H1 (cell line): Measurements from ENCODE around the gene MAPT. TPM values are rescaled to one million over a fixed set of nuclear protein-coding genes. Genes with fewer than 3 reads are reported as not detected.

Experiments used
- CTCF ChIA-PET: fragments of 300-600 bp; sonication (Branson Sonifier 250); formaldehyde crosslinking; loops from one replicate; lab custom pipeline; 2021; ENCODE audit not compliant: partially characterized antibody; lab: Charles Lee
- POLR2A ChIA-PET: fragments of 300-600 bp; sonication (Branson Sonifier 250); formaldehyde crosslinking; loops from one replicate; lab custom pipeline; 2021; ENCODE audit warnings: inconsistent platforms; ENCODE audit not compliant: partially characterized antibody; lab: Charles Lee
- DNase-seq, 2 experiments: peaks; one replicate each; pipeline versions ENCODE4 v3.0.0 to v3.0.0-alpha.2; 2010 to 2022; ENCODE audit warnings: low spot score in 2 of 2, low read depth in 1 of 2, mixed read lengths in 1 of 2
- FAIRE-seq: peaks from 2 replicates; lab custom pipeline; 2011; peaks lifted over from hg19 to GRCh38; lab: Jason Lieb, UNC
- H2AFZ ChIP-seq: 2 replicates; pipeline ENCODE4 v1.8.1; 2012; ENCODE audit warnings: low read length, inconsistent platforms
- H2AK5ac ChIP-seq: 2 replicates; pipeline ENCODE4 v1.6.1; 2013; ENCODE audit warnings: low read depth, low read length
- H2BK120ac ChIP-seq: replicated peaks from 2 replicates; pipeline ENCODE3; 2013; ENCODE audit warnings: low read depth, low read length, inconsistent platforms
- H2BK12ac ChIP-seq: 2 replicates; pipeline ENCODE4 v1.6.1; 2013; ENCODE audit warnings: low read depth, low read length
- H2BK15ac ChIP-seq: 2 replicates; pipeline ENCODE4 v1.6.1; 2013; ENCODE audit warnings: low read length
- H2BK20ac ChIP-seq: 2 replicates; pipeline ENCODE4 v1.6.1; 2013; ENCODE audit warnings: low read length
- H2BK5ac ChIP-seq: 2 replicates; pipeline ENCODE4 v1.6.1; 2013; ENCODE audit warnings: low read depth, low read length
- H3K14ac ChIP-seq: 2 replicates; pipeline ENCODE4 v1.6.1; 2013; ENCODE audit warnings: inconsistent platforms; ENCODE audit not compliant: insufficient read length
- H3K18ac ChIP-seq: 2 replicates; pipeline ENCODE4 v1.6.1; 2013; ENCODE audit warnings: low read length; ENCODE audit errors: extremely low read depth
- H3K23ac ChIP-seq: 2 replicates; pipeline ENCODE4 v1.6.1; 2013; ENCODE audit warnings: inconsistent platforms; ENCODE audit not compliant: insufficient read length
- H3K23me2 ChIP-seq: 2 replicates; pipeline ENCODE4 v1.6.1; 2013; ENCODE audit warnings: low read depth, low read length
- H3K27ac ChIP-seq: 2 replicates; pipeline ENCODE4 v1.6.1; 2011; ENCODE audit warnings: low read depth, low read length, inconsistent platforms
- H3K27me3 ChIP-seq, 4 experiments: replicated peaks in 1 of 4; 1 replicate in 1 of 4; 2 replicates in 3 of 4; pipeline versions ENCODE4 v1.6.1 to v1.8.1; 2011 to 2013; ENCODE audit warnings: low read length in 3 of 4, mild to moderate bottlenecking in 3 of 4, inconsistent platforms in 2 of 4, mixed read lengths in 2 of 4, moderate library complexity in 1 of 4; ENCODE audit not compliant: control insufficient read depth in 3 of 4, insufficient read depth in 3 of 4; ENCODE audit errors: extremely low read depth in 1 of 4
- H3K36me3 ChIP-seq, 4 experiments: 2 replicates each; pipeline versions ENCODE4 v1.6.1 to v1.8.1; 2011 to 2013; ENCODE audit warnings: mild to moderate bottlenecking in 4 of 4, low read length in 3 of 4, moderate library complexity in 2 of 4, control low read depth in 1 of 4, inconsistent platforms in 1 of 4; ENCODE audit not compliant: insufficient read depth in 4 of 4, control insufficient read depth in 2 of 4
- H3K4ac ChIP-seq: replicated peaks from 2 replicates; pipeline ENCODE3; 2013; ENCODE audit warnings: low read length, low read depth, mixed read lengths, inconsistent platforms; ENCODE audit not compliant: insufficient read length
- H3K4me1 ChIP-seq, 4 experiments: replicated peaks in 1 of 4; 1 replicate in 1 of 4; 2 replicates in 3 of 4; pipeline versions ENCODE4 v1.6.1 to v1.8.1; 2011 to 2013; ENCODE audit warnings: low read length in 3 of 4, inconsistent platforms in 2 of 4, mixed read lengths in 1 of 4; ENCODE audit not compliant: insufficient read depth in 4 of 4, control insufficient read depth in 3 of 4
- H3K4me2 ChIP-seq, 2 experiments: 2 replicates each; pipeline versions ENCODE4 v1.6.1 to v1.8.1; 2011 to 2013; ENCODE audit warnings: low read depth in 2 of 2, low read length in 2 of 2, control low read depth in 1 of 2, inconsistent platforms in 1 of 2, mild to moderate bottlenecking in 1 of 2; ENCODE audit not compliant: insufficient read depth in 1 of 2
- H3K4me3 ChIP-seq, 4 experiments: fragments of 200-600, 300-600 bp in 1 of 4; sonication (generic), shearing (Covaris generic), sonication (Bioruptor Twin) in 1 of 4; 2 replicates each; pipeline versions ENCODE4 v1.5.1 to v1.8.1; 2011 to 2016; ENCODE audit warnings: low read length in 4 of 4, low read depth in 3 of 4, control low read depth in 2 of 4, inconsistent platforms in 2 of 4, mild to moderate bottlenecking in 2 of 4, mixed read lengths in 1 of 4, moderate library complexity in 1 of 4; ENCODE audit not compliant: insufficient read depth in 2 of 4; ENCODE audit errors: extremely low read depth in 1 of 4
- H3K56ac ChIP-seq: replicated peaks from 2 replicates; pipeline ENCODE3; 2013; ENCODE audit warnings: low read depth, mild to moderate bottlenecking, mixed read lengths, low read length, inconsistent platforms; ENCODE audit not compliant: insufficient read length
- H3K79me1 ChIP-seq: 2 replicates; pipeline ENCODE4 v1.6.1; 2013; ENCODE audit warnings: low read depth, low read length, control low read depth
- H3K79me2 ChIP-seq, 2 experiments: 2 replicates each; pipeline versions ENCODE4 v1.6.1 to v1.8.1; 2012 to 2013; ENCODE audit warnings: low read length in 2 of 2, mild to moderate bottlenecking in 2 of 2, inconsistent platforms in 1 of 2; ENCODE audit not compliant: insufficient read depth in 2 of 2, control insufficient read depth in 1 of 2
- H3K9ac ChIP-seq, 4 experiments: replicated peaks in 1 of 4; 1 replicate in 1 of 4; 2 replicates in 3 of 4; pipeline versions ENCODE4 v1.6.1 to v1.8.1; 2011 to 2013; ENCODE audit warnings: low read depth in 3 of 4, low read length in 3 of 4, control low read depth in 2 of 4, mild to moderate bottlenecking in 2 of 4, moderate library complexity in 2 of 4, inconsistent platforms in 1 of 4; ENCODE audit errors: extremely low read depth in 1 of 4
- H3K9me3 ChIP-seq, 2 experiments: 2 replicates each; pipeline versions ENCODE4 v1.6.1 to v1.8.1; 2012 to 2013; ENCODE audit warnings: mild to moderate bottlenecking in 2 of 2, moderate library complexity in 2 of 2, control low read depth in 1 of 2, inconsistent platforms in 1 of 2, low read depth in 1 of 2, low read length in 1 of 2, mixed read lengths in 1 of 2; ENCODE audit not compliant: insufficient read depth in 2 of 2
- H4K20me1 ChIP-seq, 2 experiments: replicated peaks in 1 of 2; 2 replicates each; pipeline versions ENCODE3 to v1.8.1; 2011 to 2013; ENCODE audit warnings: inconsistent platforms in 2 of 2, low read length in 2 of 2, mild to moderate bottlenecking in 1 of 2; ENCODE audit not compliant: insufficient read depth in 2 of 2, control insufficient read depth in 1 of 2
- H4K5ac ChIP-seq: 2 replicates; pipeline ENCODE4 v1.6.1; 2013; ENCODE audit warnings: low read length, low read depth, mixed read lengths, inconsistent platforms; ENCODE audit not compliant: insufficient read length
- H4K8ac ChIP-seq: 2 replicates; pipeline ENCODE4 v1.8.0; 2013; ENCODE audit warnings: mild to moderate bottlenecking, moderate library complexity, low read length, inconsistent platforms; ENCODE audit not compliant: insufficient read depth; ENCODE audit errors: extremely low read depth
- H4K91ac ChIP-seq: replicated peaks from 2 replicates; pipeline ENCODE3; 2013; ENCODE audit warnings: low read length, mixed read lengths, inconsistent platforms; ENCODE audit not compliant: insufficient read length
- ASH2L ChIP-seq: fragments of 200-600, 300-600 bp; sonication (generic); IDR thresholded peaks from one replicate; pipeline ENCODE4 v1.7.1; 2017; ENCODE audit warnings: low read length
- BACH1 ChIP-seq: IDR thresholded peaks from 2 replicates; pipeline ENCODE4 v1.6.1; 2012; ENCODE audit warnings: low read length, improper control_type of control experiment
- JUN ChIP-seq: IDR thresholded peaks from 2 replicates; pipeline ENCODE4 v1.6.1; 2011; ENCODE audit warnings: low read depth, mild to moderate bottlenecking, improper control_type of control experiment, low read length
- NANOG ChIP-seq: IDR thresholded peaks from 2 replicates; pipeline ENCODE4 v1.6.1; 2011; ENCODE audit warnings: low read length, low read depth, mild to moderate bottlenecking, inconsistent platforms; ENCODE audit not compliant: insufficient read depth, poor library complexity, severe bottlenecking
- POLR2A ChIP-seq, 2 experiments: IDR thresholded peaks; 1 replicate in 1 of 2; 2 replicates in 1 of 2; pipeline ENCODE4 v1.6.1; 2011; ENCODE audit warnings: low read depth in 2 of 2, low read length in 2 of 2, mild to moderate bottlenecking in 2 of 2; ENCODE audit errors: control extremely low read depth in 1 of 2
- SP1 ChIP-seq: IDR thresholded peaks from 2 replicates; pipeline ENCODE4 v1.6.1; 2011; ENCODE audit warnings: low read depth, low read length
- SP2 ChIP-seq: IDR thresholded peaks from 2 replicates; pipeline ENCODE4 v1.6.1; 2012; ENCODE audit warnings: mild to moderate bottlenecking, low read length, inconsistent platforms
- SUZ12 ChIP-seq: fragments of 200-600 bp; sonication (generic); IDR thresholded peaks from 2 replicates; pipeline ENCODE4 v1.6.1; 2012; ENCODE audit warnings: mild to moderate bottlenecking, inconsistent platforms, low read length, moderate library complexity, mixed read lengths
- TBP ChIP-seq: IDR thresholded peaks from 2 replicates; pipeline ENCODE4 v1.6.1; 2011; ENCODE audit warnings: low read depth, low read length, improper control_type of control experiment
- WGBS, 2 experiments: shearing (Covaris generic) in 1 of 2; methylation state at CpG; one replicate each; pipeline versions ENCODE4 v1.1.6 to v1.1.7; 2013 to 2015; ENCODE audit warnings: low lambda C conversion rate in 2 of 2, mixed read lengths in 2 of 2, inconsistent platforms in 1 of 2, low coverage in 1 of 2, missing lambda C conversion rate in 1 of 2; ENCODE audit not compliant: insufficient replicate concordance in 2 of 2, insufficient coverage in 1 of 2, insufficient read length in 1 of 2; ENCODE audit errors: extremely low coverage in 1 of 2, missing lambda C conversion rate in 1 of 2; 5-methylcytosine and 5-hydroxymethylcytosine counted together
- polyA plus RNA-seq, 7 experiments: library from polyadenylated mRNA; depleted of rRNA in 3 of 7; stranded (reverse) in 5 of 7; unstranded in 2 of 7; fragments of >200 nt in 5 of 7; fragments of 200-250 nt in 2 of 7; gene quantifications; 1 replicate in 5 of 7; 2 replicates in 1 of 7; 4 replicates in 1 of 7; pipeline versions ENCODE4 v1.2.1 to v1.2.3, GENCODE V29; 2011 to 2013; ENCODE audit warnings: missing spikeins in 2 of 7, mixed read lengths in 2 of 7
- total RNA-seq: library from RNA; stranded (reverse); fragmentation: NEBNext Ultra II Directional; extraction: Animal tissue kit (Norgen Biotek cat#: 25700); gene quantifications from 2 replicates; pipeline ENCODE4 v1.2.1, GENCODE V29; 2021
- TF ChIP-seq, protein P1 (sequence below), 3 experiments: IDR thresholded peaks; 1 replicate in 2 of 3; 2 replicates in 1 of 3; pipeline versions ENCODE4 v1.5.1 to v1.6.1; 2011; ENCODE audit warnings: low read length in 3 of 3, mild to moderate bottlenecking in 3 of 3, inconsistent platforms in 2 of 3, low read depth in 1 of 3, moderate library complexity in 1 of 3; ENCODE audit not compliant: insufficient read depth in 1 of 3; ENCODE audit errors: control extremely low read depth in 1 of 3

The MAPT gene
- total and polyA plus RNA-seq, 2 of the 8 experiments (the other 6 are each of a cell fraction or from before 2014, with no cell fraction given), result 0.54 to 1.7 TPM

DNA sequence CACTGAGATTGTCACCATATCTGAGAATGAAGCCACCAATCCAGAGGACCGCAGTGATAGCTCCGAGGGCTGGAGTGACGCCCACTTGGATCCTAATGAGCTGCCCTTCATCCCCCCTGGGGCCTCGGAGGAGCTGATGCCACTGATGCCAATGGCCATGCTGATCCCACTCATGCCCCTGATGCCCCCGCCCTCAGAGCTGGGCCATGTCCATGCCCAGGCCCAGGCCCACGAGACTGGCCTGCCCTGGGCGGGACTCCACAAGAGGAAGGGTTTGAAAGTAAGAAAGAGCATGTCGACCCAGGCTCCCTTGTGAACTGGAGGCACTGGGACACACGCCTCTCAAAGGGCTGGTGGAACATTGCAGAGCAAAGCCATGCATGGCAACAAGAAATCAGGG is 47.7 kb upstream of the MAPT start:
- no peaks in the 10 kb centered on the region; a peak in 1 of 7 replicates for H3K27me3 ChIP-seq
- DNase-seq (no peak), FAIRE-seq (no peak)
- H4K5ac ChIP-seq, result no peak overlapping the region
- no peak overlapping the region for H2BK12ac ChIP-seq
- H3K23ac ChIP-seq, result no peak overlapping the region
- H3K14ac ChIP-seq, result no peak overlapping the region
- H3K79me2 ChIP-seq, result no peaks in the 10 kb centered on the region
- H3K79me1 ChIP-seq, result no peaks in the 10 kb centered on the region
- 84% methylated on average over 9 of the region's 9 CpGs; no CpG with 5 or more reads in 1 of the 2 experiments for WGBS, 2 experiments
- H4K91ac ChIP-seq, result no peak overlapping the region
- no peaks in the 10 kb centered on the region for H3K23me2 ChIP-seq
- H2AFZ ChIP-seq, result no peak overlapping the region
- no peak overlapping the region for H2BK5ac ChIP-seq
- H2AK5ac ChIP-seq, result no peak overlapping the region
- H2BK20ac ChIP-seq, result no peak overlapping the region
- H3K4me2 ChIP-seq, result no peak overlapping the region
- CTCF ChIA-PET, result interaction anchor here (0.6 to 8.1 kb wide), 8 partner anchors 10 to 297 kb away, joined by 3 to 137 read pairs (median 3); no protein-coding TSS in a partner anchor
- TF ChIP-seq SP2, result no peak
- TF ChIP-seq ASH2L, result no peak
- no peak for TF ChIP-seq JUN
- TF ChIP-seq TBP, result no peak
- no peak for TF ChIP-seq SUZ12
- no peak for TF ChIP-seq POLR2A (IDR thresholded peaks at IDR 0.05; ENCODE audit: control extremely low read depth in 1 of 2, low read depth in 2 of 2, low read length in 2 of 2)
- TF ChIP-seq NANOG, result no peak
- TF ChIP-seq, protein P1, sequence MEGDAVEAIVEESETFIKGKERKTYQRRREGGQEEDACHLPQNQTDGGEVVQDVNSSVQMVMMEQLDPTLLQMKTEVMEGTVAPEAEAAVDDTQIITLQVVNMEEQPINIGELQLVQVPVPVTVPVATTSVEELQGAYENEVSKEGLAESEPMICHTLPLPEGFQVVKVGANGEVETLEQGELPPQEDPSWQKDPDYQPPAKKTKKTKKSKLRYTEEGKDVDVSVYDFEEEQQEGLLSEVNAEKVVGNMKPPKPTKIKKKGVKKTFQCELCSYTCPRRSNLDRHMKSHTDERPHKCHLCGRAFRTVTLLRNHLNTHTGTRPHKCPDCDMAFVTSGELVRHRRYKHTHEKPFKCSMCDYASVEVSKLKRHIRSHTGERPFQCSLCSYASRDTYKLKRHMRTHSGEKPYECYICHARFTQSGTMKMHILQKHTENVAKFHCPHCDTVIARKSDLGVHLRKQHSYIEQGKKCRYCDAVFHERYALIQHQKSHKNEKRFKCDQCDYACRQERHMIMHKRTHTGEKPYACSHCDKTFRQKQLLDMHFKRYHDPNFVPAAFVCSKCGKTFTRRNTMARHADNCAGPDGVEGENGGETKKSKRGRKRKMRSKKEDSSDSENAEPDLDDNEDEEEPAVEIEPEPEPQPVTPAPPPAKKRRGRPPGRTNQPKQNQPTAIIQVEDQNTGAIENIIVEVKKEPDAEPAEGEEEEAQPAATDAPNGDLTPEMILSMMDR (IDR thresholded peaks at IDR 0.05; ENCODE audit: control extremely low read depth in 1 of 3, insufficient read depth in 1 of 3, low read depth in 1 of 3, low read length in 3 of 3), result no peak
- no peak for TF ChIP-seq SP1
- no peak for TF ChIP-seq BACH1
- H4K20me1 ChIP-seq, result peaks cover 0 to 2% of the 10 kb centered on the region in 2 experiments
- no peak overlapping the region for H3K27ac ChIP-seq
- no peak overlapping the region for H3K9ac ChIP-seq
- no peak overlapping the region for H4K8ac ChIP-seq
- H3K18ac ChIP-seq, result no peak overlapping the region
- no peaks in the 10 kb centered on the region for H3K36me3 ChIP-seq
- H3K4ac ChIP-seq, result no peak overlapping the region
- H2BK120ac ChIP-seq, result no peak overlapping the region
- no peaks in the 10 kb centered on the region for H3K4me1 ChIP-seq
- no peaks in the 10 kb centered on the region for H3K9me3 ChIP-seq
- POLR2A ChIA-PET, result no interaction called here
- no peak overlapping the region for H3K56ac ChIP-seq
- H2BK15ac ChIP-seq, result no peak overlapping the region
- H3K4me3 ChIP-seq, result no peak overlapping the region
